Activated naive CD4-positive, alpha-beta T cell treated with anti-CD3 and anti-CD28 coated beads, Interleukin-2, amount 50 U/mL, for 72 hours (primary cell): Measurements from ENCODE around the gene ADGRD1. TPM values are rescaled to one million over a fixed set of nuclear protein-coding genes. Genes with fewer than 3 reads are reported as not detected.
"Not testable (repeated sequence)": the region's sequence is repeated elsewhere in the genome, so short reads cannot be mapped to it uniquely, and the experiment has no call there.

ENCODE experiments used
- ATAC-seq, 2 donors: fragments of 150-1000 bp; cut with Tn5 transposase; 2 replicates each; pipeline ENCODE4 v1.10.0; 2021; ENCODE audit warnings: mild to moderate bottlenecking in 2 of 2, moderate library complexity in 2 of 2
- DNase-seq, 2 donors: peaks; one replicate each; pipeline ENCODE4 v3.0.0; 2021 to 2022; ENCODE audit warnings: low spot score in 2 of 2
- H3K27ac Mint-ChIP-seq, 2 donors: one replicate each; pipeline ENCODE4 v1.8.0; 2022; ENCODE audit warnings: mild to moderate bottlenecking in 2 of 2, mixed read lengths in 2 of 2
- H3K36me3 Mint-ChIP-seq, 2 donors: one replicate each; pipeline ENCODE4 v1.8.0; 2022; ENCODE audit warnings: mixed read lengths in 2 of 2
- H3K9me3 Mint-ChIP-seq, 2 donors: one replicate each; pipeline ENCODE4 v1.8.0; 2022; ENCODE audit warnings: mixed read lengths in 2 of 2
- total RNA-seq, 2 donors: library from RNA; stranded (reverse); gene quantifications; one replicate each; pipeline ENCODE4 v1.2.3, GENCODE V29; 2022

The ADGRD1 gene
- total RNA-seq, 2 donors from 2014 or later = 0.70 TPM; not detected in 1

- Mint-ChIP-seq H3K36me3 (no peaks in the 10 kb centered on the region), H3K9me3 (no peaks in the 10 kb centered on the region), H3K27ac (no peak overlapping the region)
- DNase-seq = no peak
- no peak for ATAC-seq
Measured at GRCh38 chr12:130988261-130988660, 34.6 kb downstream of the ADGRD1 start.

- H3K36me3 Mint-ChIP-seq = no peaks in the 10 kb centered on the region
- ATAC-seq (no peak), DNase-seq (no peak)
- H3K9me3 Mint-ChIP-seq = no peaks in the 10 kb centered on the region
- H3K27ac Mint-ChIP-seq = no peak overlapping the region
Measured at GRCh38 chr12:130988751-130989150, 35.0 kb downstream of the ADGRD1 start.

DNA sequence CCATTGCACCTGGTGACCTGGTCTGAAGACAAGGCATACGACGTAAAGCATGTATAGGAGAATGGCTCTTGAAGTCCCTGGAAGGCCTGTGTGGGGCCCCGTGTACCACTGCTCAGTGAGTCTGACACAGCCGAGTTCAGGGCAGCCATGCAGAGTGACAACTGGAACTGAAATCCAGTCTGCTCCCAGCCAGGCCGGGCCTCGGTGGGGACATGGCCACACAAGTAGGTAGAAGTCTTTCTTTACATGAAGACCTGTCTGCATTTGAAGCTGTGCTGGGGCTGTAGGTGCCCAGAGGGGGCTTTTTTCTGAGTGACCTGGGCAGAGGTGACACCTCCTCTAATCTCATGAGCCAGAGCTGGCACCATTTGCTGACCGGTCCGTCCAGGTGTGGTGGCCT is 35.7 kb downstream of the ADGRD1 start:
- no peaks in the 10 kb centered on the region for H3K9me3 Mint-ChIP-seq
- no peak overlapping the region for H3K27ac Mint-ChIP-seq
- ATAC-seq (no peak), DNase-seq (no peak)
- no peaks in the 10 kb centered on the region for H3K36me3 Mint-ChIP-seq

- no peak for DNase-seq
- no peaks in the 10 kb centered on the region for H3K36me3 Mint-ChIP-seq
- H3K9me3 Mint-ChIP-seq = no peaks in the 10 kb centered on the region
- ATAC-seq = no peak
- H3K27ac Mint-ChIP-seq = no peak overlapping the region
Measured at GRCh38 chr12:130990034-130990433, 36.3 kb downstream of the ADGRD1 start.

- no peak overlapping the region for H3K27ac Mint-ChIP-seq
- no peak for DNase-seq
- no peak for ATAC-seq
- no peaks in the 10 kb centered on the region for H3K36me3 Mint-ChIP-seq
- no peaks in the 10 kb centered on the region for H3K9me3 Mint-ChIP-seq
Measured at GRCh38 chr12:130992448-130992847, 38.7 kb downstream of the ADGRD1 start.

GRCh38 chr12:130992979-130993538 is 39.4 kb downstream of the ADGRD1 start:
- Mint-ChIP-seq H3K27ac (no peak overlapping the region), H3K9me3 (no peaks in the 10 kb centered on the region), H3K36me3 (no peaks in the 10 kb centered on the region)
- DNase-seq (no peak), ATAC-seq (no peak)

DNA sequence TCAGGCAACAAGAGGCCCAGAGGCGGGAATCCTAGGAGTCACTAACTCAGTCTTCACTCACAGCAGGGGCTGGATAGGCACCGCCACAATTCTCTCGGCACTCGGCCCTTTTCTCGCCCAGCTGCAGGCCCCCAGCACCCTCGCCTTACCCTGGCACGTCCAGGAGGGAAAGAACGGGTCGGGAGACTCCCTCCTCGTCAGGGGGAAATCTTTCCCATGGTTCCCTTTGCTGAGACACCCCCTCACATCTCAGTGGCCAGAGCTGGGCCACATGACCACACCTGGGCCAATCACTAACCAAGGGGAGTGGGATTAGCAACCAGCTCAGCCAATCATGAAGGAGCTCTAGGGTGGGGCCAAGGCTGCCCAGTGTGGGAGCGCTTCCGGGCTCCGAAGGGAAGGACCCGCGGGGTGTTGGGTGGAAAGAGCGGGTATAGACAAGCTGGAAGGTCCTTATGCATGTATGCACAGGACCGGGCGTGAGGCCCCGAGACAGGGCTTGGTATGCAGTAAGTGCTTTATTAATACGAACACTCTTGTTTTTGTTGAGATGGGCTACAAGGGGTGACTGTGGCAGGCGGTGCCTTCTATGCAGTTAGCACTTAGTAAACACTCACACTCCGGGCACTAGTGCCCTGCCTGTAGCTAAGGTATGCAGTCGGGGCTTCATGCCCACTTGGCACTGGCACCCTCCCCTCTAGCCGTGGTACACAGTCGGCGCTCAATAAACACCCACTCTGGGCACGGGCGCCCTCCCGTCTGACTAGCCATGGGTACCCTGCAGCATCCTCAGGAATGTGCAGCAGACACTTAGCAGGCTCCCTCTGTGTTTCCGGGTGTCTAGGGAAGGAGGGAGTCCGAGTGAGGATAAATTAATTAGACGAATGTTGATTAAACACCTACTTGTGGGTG is 40.3 kb downstream of the ADGRD1 start:
- Mint-ChIP-seq H3K36me3 (no peaks in the 10 kb centered on the region), H3K27ac (no peak overlapping the region), H3K9me3 (no peaks in the 10 kb centered on the region)
- ATAC-seq = no peak
- no peak for DNase-seq

GRCh38 chr12:130994821-130995375 is 41.2 kb downstream of the ADGRD1 start:
- H3K36me3 Mint-ChIP-seq = no peaks in the 10 kb centered on the region
- DNase-seq (no peak), ATAC-seq (no peak)
- H3K9me3 Mint-ChIP-seq = no peaks in the 10 kb centered on the region
- no peak overlapping the region for H3K27ac Mint-ChIP-seq

GRCh38 chr12:130995386-130995969 is 41.8 kb downstream of the ADGRD1 start:
- not testable (repeated sequence) for H3K9me3 Mint-ChIP-seq, H3K36me3 Mint-ChIP-seq, H3K27ac Mint-ChIP-seq, ATAC-seq, DNase-seq

DNA sequence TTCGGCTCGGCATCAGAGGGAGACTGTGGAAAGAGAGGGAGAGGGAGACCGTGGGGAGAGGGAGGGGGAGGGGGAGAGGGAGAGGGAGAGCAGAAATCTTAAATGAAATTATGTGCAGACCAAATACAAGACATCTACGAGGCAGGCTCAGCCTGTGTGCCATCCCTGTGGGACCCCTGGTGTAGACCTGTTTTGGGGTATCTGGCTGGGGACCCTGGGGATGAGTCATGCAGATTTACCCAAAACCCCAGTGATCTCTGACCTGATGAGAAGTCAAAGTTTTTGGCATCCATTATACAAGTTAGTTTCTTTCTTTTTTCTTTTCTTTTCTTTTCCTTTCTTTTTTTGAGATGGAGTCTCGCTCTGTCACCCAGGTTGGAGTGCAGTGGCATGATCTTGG is 44.4 kb downstream of the ADGRD1 start:
- Mint-ChIP-seq H3K9me3 (no peaks in the 10 kb centered on the region), H3K27ac (no peak overlapping the region), H3K36me3 (no peaks in the 10 kb centered on the region)
- ATAC-seq = no peak
- DNase-seq = no peak

DNA sequence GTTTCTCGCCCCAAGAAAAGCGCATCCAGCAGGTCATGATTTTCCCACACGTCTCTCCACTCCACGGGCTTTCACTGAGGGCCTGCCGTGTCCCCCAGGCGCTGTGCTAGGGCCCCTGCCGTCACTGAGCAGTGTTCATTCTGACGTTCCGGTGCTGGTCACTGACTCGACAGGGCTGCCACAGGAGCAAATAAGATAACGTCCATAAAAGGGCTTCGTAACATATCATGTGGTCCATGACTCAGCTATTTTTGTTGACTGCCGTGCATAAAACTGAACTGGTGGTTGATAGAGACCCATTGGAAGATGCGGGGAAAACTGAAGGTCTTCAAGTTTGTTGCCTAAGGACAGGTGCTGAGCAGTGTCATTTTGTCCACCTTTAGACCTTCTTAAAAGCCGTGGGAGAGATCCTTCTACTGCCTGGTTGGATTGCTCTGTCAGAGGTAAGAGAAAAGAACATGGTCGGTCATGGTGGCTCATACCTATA is 46.3 kb downstream of the ADGRD1 start:
- H3K36me3 Mint-ChIP-seq = no peaks in the 10 kb centered on the region
- no peaks in the 10 kb centered on the region for H3K9me3 Mint-ChIP-seq
- DNase-seq = no peak

GRCh38 chr12:131001493-131001892 is 47.8 kb downstream of the ADGRD1 start:
- Mint-ChIP-seq H3K27ac (no peak overlapping the region), H3K36me3 (no peaks in the 10 kb centered on the region), H3K9me3 (no peaks in the 10 kb centered on the region)
- DNase-seq (no peak), ATAC-seq (no peak)

More for the DNA sequence above, 46.3 kb downstream of the ADGRD1 start:
- no peak for ATAC-seq
- no peak overlapping the region for H3K27ac Mint-ChIP-seq

- H3K27ac Mint-ChIP-seq = no peak overlapping the region
- H3K9me3 Mint-ChIP-seq = no peaks in the 10 kb centered on the region
- no peak for ATAC-seq
- no peak for DNase-seq
- H3K36me3 Mint-ChIP-seq = no peaks in the 10 kb centered on the region
Measured at GRCh38 chr12:131002216-131002631, 48.5 kb downstream of the ADGRD1 start.

DNA sequence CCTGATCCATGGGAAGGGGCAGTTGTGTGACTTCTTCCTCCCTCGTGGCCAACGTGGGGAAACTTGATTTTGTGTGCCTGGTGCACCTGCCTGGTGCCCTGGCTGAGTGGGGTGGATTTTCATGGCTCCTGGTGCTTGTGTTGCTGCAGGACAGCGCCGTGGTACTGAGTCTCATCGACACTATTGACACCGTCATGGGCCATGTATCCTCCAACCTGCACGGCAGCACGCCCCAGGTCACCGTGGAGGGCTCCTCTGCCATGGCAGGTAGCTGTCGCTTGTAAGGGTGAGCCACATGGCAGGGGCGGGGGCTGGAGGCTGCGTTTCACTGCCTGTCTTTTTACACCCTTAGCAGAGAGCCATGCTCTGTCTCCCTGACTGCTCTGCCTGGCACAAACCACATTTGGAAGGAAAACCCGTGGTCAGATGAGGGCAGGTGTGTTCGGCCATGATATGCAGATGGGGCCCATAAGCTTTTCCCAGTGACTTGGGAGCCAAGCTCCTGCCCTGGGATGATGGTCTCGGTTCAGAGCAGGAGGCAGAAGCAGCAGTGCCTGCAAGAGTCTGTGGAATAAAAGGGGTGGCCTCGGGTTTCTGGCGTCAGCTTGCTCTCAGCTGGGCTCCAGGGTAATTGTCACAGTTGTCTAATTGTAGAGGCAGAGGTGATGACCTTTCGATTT is 49.5 kb downstream of the ADGRD1 start:
- H3K9me3 Mint-ChIP-seq = no peaks in the 10 kb centered on the region
- no peak overlapping the region for H3K27ac Mint-ChIP-seq
- DNase-seq (no peak), ATAC-seq (no peak)
- no peaks in the 10 kb centered on the region for H3K36me3 Mint-ChIP-seq

- peak in 1 of 2 donors; percentile 26 for ATAC-seq
Measured at GRCh38 chr12:131003716-131004045, 50.0 kb downstream of the ADGRD1 start.

GRCh38 chr12:131004166-131004565 is 50.5 kb downstream of the ADGRD1 start:
- no peak overlapping the region for H3K27ac Mint-ChIP-seq
- no peaks in the 10 kb centered on the region for H3K36me3 Mint-ChIP-seq
- H3K9me3 Mint-ChIP-seq = no peaks in the 10 kb centered on the region

More at GRCh38 chr12:131003716-131004045, 50.0 kb downstream of the ADGRD1 start:
- Mint-ChIP-seq H3K9me3 (no peaks in the 10 kb centered on the region), H3K27ac (no peak overlapping the region), H3K36me3 (no peaks in the 10 kb centered on the region)
- no peak for DNase-seq

More at GRCh38 chr12:131004166-131004565, 50.5 kb downstream of the ADGRD1 start:
- no peak for DNase-seq
- no peak for ATAC-seq
